Measurements from ENCODE around the gene KMT5C.

KMT5C gene

GRCh38 chr19:55319785-55320184 is 19.9 kb upstream of the KMT5C start:
- TF ChIP-seq CTCF (conservative IDR thresholded peaks at IDR 0.05; ENCODE audit: low read depth, low read length), result no peak
- H3K4me1 ChIP-seq (ENCODE audit: low read depth, poor library complexity, severe bottlenecking), result peaks cover 2% of the 10 kb centered on the region
- no peak overlapping the region for H3K27ac ChIP-seq
- no peak overlapping the region for H3K4me2 ChIP-seq
- no peak overlapping the region for H3K9ac ChIP-seq
- H3K36me3 ChIP-seq (ENCODE audit: insufficient read depth), result no peaks in the 10 kb centered on the region
- no peak overlapping the region for H2AFZ ChIP-seq (ENCODE audit: low read depth)
- no peaks in the 10 kb centered on the region for H3K79me2 ChIP-seq (ENCODE audit: insufficient read depth, low read depth)
- no peak overlapping the region for H3K4me3 ChIP-seq (IDR thresholded peaks at IDR 0.05; ENCODE audit: insufficient read depth, low read depth, low read length)
- no peaks in the 10 kb centered on the region for H4K20me1 ChIP-seq (ENCODE audit: insufficient read depth)
- no peaks in the 10 kb centered on the region; the same call in 1 of the 2 replicates for H3K27me3 ChIP-seq (ENCODE audit: insufficient read depth, low read depth)

GRCh38 chr19:55320844-55321419 is 18.7 kb upstream of the KMT5C start:
- H3K4me2 ChIP-seq, result no peak overlapping the region
- TF ChIP-seq CTCF (conservative IDR thresholded peaks at IDR 0.05; ENCODE audit: low read depth, low read length), result no peak
- H3K36me3 ChIP-seq (ENCODE audit: insufficient read depth), result no peaks in the 10 kb centered on the region
- peaks cover 12% of the 10 kb centered on the region for H3K4me1 ChIP-seq (ENCODE audit: low read depth, poor library complexity, severe bottlenecking)
- H3K27me3 ChIP-seq (ENCODE audit: insufficient read depth, low read depth), result no peaks in the 10 kb centered on the region; the same call in 1 of the 2 replicates
- no peak overlapping the region for H3K9ac ChIP-seq
- H3K27ac ChIP-seq, result no peak overlapping the region
- no peaks in the 10 kb centered on the region for H4K20me1 ChIP-seq (ENCODE audit: insufficient read depth)
- no peaks in the 10 kb centered on the region for H3K79me2 ChIP-seq (ENCODE audit: insufficient read depth, low read depth)
- H2AFZ ChIP-seq (ENCODE audit: low read depth), result no peak overlapping the region
- H3K4me3 ChIP-seq (IDR thresholded peaks at IDR 0.05; ENCODE audit: insufficient read depth, low read depth, low read length), result no peak overlapping the region

GRCh38 chr19:55321466-55322137 is 18.1 kb upstream of the KMT5C start:
- no peaks in the 10 kb centered on the region; the same call in 1 of the 2 replicates for H3K27me3 ChIP-seq (ENCODE audit: insufficient read depth, low read depth)
- H3K4me3 ChIP-seq (IDR thresholded peaks at IDR 0.05; ENCODE audit: insufficient read depth, low read depth, low read length), result no peak overlapping the region
- no peaks in the 10 kb centered on the region for H3K79me2 ChIP-seq (ENCODE audit: insufficient read depth, low read depth)
- no peaks in the 10 kb centered on the region for H3K36me3 ChIP-seq (ENCODE audit: insufficient read depth)
- no peaks in the 10 kb centered on the region for H4K20me1 ChIP-seq (ENCODE audit: insufficient read depth)
- no peak for TF ChIP-seq CTCF (conservative IDR thresholded peaks at IDR 0.05; ENCODE audit: low read depth, low read length)
- H3K27ac ChIP-seq, result no peak overlapping the region
- peaks cover 12% of the 10 kb centered on the region for H3K4me1 ChIP-seq (ENCODE audit: low read depth, poor library complexity, severe bottlenecking)
- H3K9ac ChIP-seq, result no peak overlapping the region
- H3K4me2 ChIP-seq, result no peak overlapping the region
- H2AFZ ChIP-seq (ENCODE audit: low read depth), result no peak overlapping the region

- Histone ChIP-seq H3K27me3 (ENCODE audit: insufficient read depth, low read depth) (no peaks in the 10 kb centered on the region; the same call in 1 of the 2 replicates), H3K4me1 (ENCODE audit: low read depth, poor library complexity, severe bottlenecking) (peaks cover 12% of the 10 kb centered on the region), H3K79me2 (ENCODE audit: insufficient read depth, low read depth) (no peaks in the 10 kb centered on the region), H2AFZ (ENCODE audit: low read depth) (no peak overlapping the region), H3K36me3 (ENCODE audit: insufficient read depth) (no peaks in the 10 kb centered on the region), H3K4me3 (IDR thresholded peaks at IDR 0.05; ENCODE audit: insufficient read depth, low read depth, low read length) (no peak overlapping the region), H3K9ac (no peak overlapping the region), H3K27ac (no peak overlapping the region), H4K20me1 (ENCODE audit: insufficient read depth) (no peaks in the 10 kb centered on the region), H3K4me2 (no peak overlapping the region)
- TF ChIP-seq CTCF (conservative IDR thresholded peaks at IDR 0.05; ENCODE audit: low read depth, low read length), result no peak
Observed at GRCh38 chr19:55322204-55322885, 17.3 kb upstream of the KMT5C start.

All from KMS-11 (cell line).